Calu3 (cell line): Measurements from ENCODE around the gene CAMK2N1. TPM values are rescaled to one million over a fixed set of nuclear protein-coding genes. Genes with fewer than 3 reads are reported as not detected.
A peak's percentile ranks its signal among the peaks of the same experiment; 100 is the strongest.

Experiments used
- Bru-seq: library from RNA; stranded (reverse); fragments of 400-500 nt; gene quantifications from one replicate; lab custom pipeline; 2021; lab: Mats Ljungman, UMichigan
- BruChase-seq, 2 experiments: library from RNA; stranded (reverse); fragments of 400-500 nt; gene quantifications; one replicate each; lab custom pipeline; 2021; lab: Mats Ljungman, UMichigan
- BruUV-seq: library from RNA; stranded (reverse); fragments of 400-500 nt; replicated peaks from 2 replicates; lab custom pipeline; 2021; lab: Mats Ljungman, UMichigan
- CTCF ChIA-PET: fragments of 300-600 bp; sonication (Branson Sonifier 250); formaldehyde crosslinking; loops from one replicate; lab custom pipeline; 2022; ENCODE audit warnings: antibody characterized with exemption; lab: Charles Lee
- DNase-seq: peaks from one replicate; pipeline ENCODE4 v3.0.0; 2022
- H3K27ac Mint-ChIP-seq: one replicate; pipeline ENCODE4 v1.8.0; 2022; ENCODE audit warnings: mixed read lengths; ENCODE audit not compliant: unreplicated experiment
- H3K27me3 Mint-ChIP-seq: one replicate; pipeline ENCODE4 v1.8.0; 2022; ENCODE audit warnings: mixed read lengths; ENCODE audit not compliant: unreplicated experiment
- H3K36me3 Mint-ChIP-seq: one replicate; pipeline ENCODE4 v1.8.0; 2022; ENCODE audit warnings: mild to moderate bottlenecking, moderate library complexity, mixed read lengths; ENCODE audit not compliant: insufficient read depth, unreplicated experiment
- H3K4me1 Mint-ChIP-seq: one replicate; pipeline ENCODE4 v1.8.0; 2022; ENCODE audit warnings: mild to moderate bottlenecking, low read depth, mixed read lengths; ENCODE audit not compliant: unreplicated experiment
- H3K4me3 Mint-ChIP-seq: one replicate; pipeline ENCODE4 v1.8.0; 2022; ENCODE audit warnings: mild to moderate bottlenecking, low read depth, moderate library complexity, mixed read lengths; ENCODE audit not compliant: unreplicated experiment
- H3K9me3 Mint-ChIP-seq: one replicate; pipeline ENCODE4 v1.8.0; 2022; ENCODE audit warnings: low read depth, mixed read lengths; ENCODE audit not compliant: unreplicated experiment
- CTCF ChIP-seq: fragments of 200-600 bp; IDR thresholded peaks from one replicate; pipeline ENCODE4 v1.8.0; 2022; ENCODE audit warnings: antibody characterized with exemption; ENCODE audit not compliant: unreplicated experiment
- intact Hi-C: fragments of 100-400 bp; cut with micrococcal nuclease; formaldehyde crosslinking; loops from one replicate; pipeline ENCODE4 v1.10.0; 2022; ENCODE audit not compliant: unreplicated experiment
- long read RNA-seq: library from polyadenylated mRNA; stranded (forward); transcript quantifications from one replicate; pipeline ENCODE4 v2.0.0, GENCODE V29; 2022
- total RNA-seq: library from RNA; stranded (reverse); gene quantifications from 2 replicates; pipeline ENCODE4 v1.2.3, GENCODE V29; 2022

The CAMK2N1 gene
- total RNA-seq (56.0 and 66.0 TPM in 2 replicates), Bru-seq, nascent RNA (percentile 90 among the genes with signal in this experiment), BruChase-seq, experiment 1, labeled RNA remaining after a 6-hour chase (percentile 98 among the genes with signal in this experiment), BruChase-seq, experiment 2, labeled RNA remaining after a 2-hour chase (percentile 97 among the genes with signal in this experiment)
- long read RNA-seq, transcript CAMK2N1-201 (2 exons, 2,336 nt): major isoform, 79 of 84 reads
- long read RNA-seq, partial matches to known transcripts: 0 of 84 reads
- long read RNA-seq, other reads (novel, unspliced or antisense): 4 of 84 reads

- CTCF ChIA-PET: interaction anchor here (0.5 to 0.7 kb wide), 3 partner anchors 9 to 1104 kb away, joined by 3 read pairs; no protein-coding TSS in a partner anchor
- Mint-ChIP-seq H3K27me3 (no peaks in the 10 kb centered on the region), H3K4me3 (peak within 1 kb of the TSS; percentile 99), H3K36me3 (peaks cover 55% of the 10 kb centered on the region), H3K9me3 (no peaks in the 10 kb centered on the region), H3K27ac (peak within 1 kb of the TSS; percentile 94), H3K4me1 (peaks cover 46% of the 10 kb centered on the region)
- TSS peak; percentile 2 for BruUV-seq
- intact Hi-C loops: no loop called here
- peak; percentile 68 for DNase-seq
- no peak for TF ChIP-seq CTCF
These were observed at the start of gene CAMK2N1 for GRCh38 chr1:20485527-20486456. Gene CAMK2N1, minus strand, starts transcription at chr1:20486210. Its CDS starts 831 bp downstream, at chr1:20485379.

GRCh38 chr1:20534659-20535417, 48.8 kb upstream of the CAMK2N1 start:
- CTCF ChIA-PET: interaction anchor here (0.7 kb wide), 1 partner anchor 16 kb away, joined by 3 read pairs; no protein-coding TSS in a partner anchor
- Mint-ChIP-seq H3K9me3 (no peaks in the 10 kb centered on the region), H3K4me3 (no peak overlapping the region), H3K36me3 (peaks cover 4% of the 10 kb centered on the region), H3K27me3 (peaks cover 85% of the 10 kb centered on the region), H3K27ac (no peak overlapping the region), H3K4me1 (peaks cover 21% of the 10 kb centered on the region)
- no peak for TF ChIP-seq CTCF
- intact Hi-C loops: no loop called here
- BruUV-seq: no TSS peak
- DNase-seq: no peak

- no TSS peak for BruUV-seq
- CTCF ChIA-PET: no interaction called here
- no peak for DNase-seq
These were observed 47.6 kb upstream of the CAMK2N1 start for GRCh38 chr1:20533635-20534034.

More at GRCh38 chr1:20533635-20534034, 47.6 kb upstream of the CAMK2N1 start:
- intact Hi-C loops: no loop called here
- Mint-ChIP-seq H3K36me3 (peaks cover 4% of the 10 kb centered on the region), H3K9me3 (no peaks in the 10 kb centered on the region), H3K27ac (no peak overlapping the region), H3K4me1 (peaks cover 14% of the 10 kb centered on the region), H3K4me3 (no peak overlapping the region), H3K27me3 (peaks cover 85% of the 10 kb centered on the region)
- no peak for TF ChIP-seq CTCF
